HG02870 (cell line): ENCODE measurements around the gene GRID2.
"Not testable (repeated sequence)": the region's sequence is repeated elsewhere in the genome, so short reads cannot be mapped to it uniquely, and the experiment has no call there.

Experiments used
- ATAC-seq: cut with Tn5 transposase; IDR thresholded peaks from one replicate; pipeline ENCODE4 v1.9.1; 2021; ENCODE audit warnings: mild to moderate bottlenecking, moderate library complexity; ENCODE audit not compliant: unreplicated experiment

Gene GRID2

DNA sequence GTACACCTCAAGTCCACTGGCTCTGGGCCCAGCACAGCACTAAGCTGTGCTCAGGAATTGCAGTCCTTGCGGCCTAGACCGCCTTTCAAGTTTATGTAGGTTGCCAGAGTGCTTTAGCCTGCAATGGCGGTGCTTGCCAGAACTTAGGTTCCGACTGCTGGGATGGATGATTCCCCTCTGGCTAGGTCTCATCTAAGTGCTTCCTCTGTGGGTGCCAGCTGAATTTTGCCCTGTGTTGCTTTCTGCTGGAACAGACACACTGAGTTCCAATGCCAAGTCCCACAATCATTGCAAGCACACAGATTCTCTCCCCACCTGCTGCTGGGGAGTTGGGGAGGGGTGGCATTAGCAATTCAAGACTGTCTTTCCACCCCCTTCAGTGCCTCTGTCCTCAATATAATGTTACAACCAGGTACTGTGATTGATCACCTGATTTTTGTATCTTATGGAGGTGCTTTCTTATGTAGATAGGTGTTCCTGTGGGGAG, 129.5 kb downstream of the GRID2 start:
- ATAC-seq: no peak

DNA sequence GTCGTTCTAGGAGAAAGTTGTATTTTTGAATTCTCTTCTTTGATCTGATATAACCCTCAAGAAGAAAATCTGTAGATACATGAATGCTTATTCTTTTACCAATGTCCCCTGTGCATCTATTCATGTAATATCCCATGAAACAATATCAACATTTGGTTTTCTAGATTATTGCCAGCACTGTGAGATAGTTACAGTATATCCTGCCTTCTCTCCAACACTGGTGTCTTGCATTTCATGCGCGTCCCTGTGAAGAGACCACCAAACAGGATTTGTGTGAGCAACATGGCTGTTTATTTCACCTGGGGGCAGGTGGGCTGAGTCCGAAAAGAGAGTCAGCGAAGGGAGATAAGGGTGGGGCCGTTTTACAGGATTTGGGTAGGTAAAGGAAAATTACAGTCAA, 135.0 kb downstream of the GRID2 start:
- not testable (repeated sequence) for ATAC-seq

DNA sequence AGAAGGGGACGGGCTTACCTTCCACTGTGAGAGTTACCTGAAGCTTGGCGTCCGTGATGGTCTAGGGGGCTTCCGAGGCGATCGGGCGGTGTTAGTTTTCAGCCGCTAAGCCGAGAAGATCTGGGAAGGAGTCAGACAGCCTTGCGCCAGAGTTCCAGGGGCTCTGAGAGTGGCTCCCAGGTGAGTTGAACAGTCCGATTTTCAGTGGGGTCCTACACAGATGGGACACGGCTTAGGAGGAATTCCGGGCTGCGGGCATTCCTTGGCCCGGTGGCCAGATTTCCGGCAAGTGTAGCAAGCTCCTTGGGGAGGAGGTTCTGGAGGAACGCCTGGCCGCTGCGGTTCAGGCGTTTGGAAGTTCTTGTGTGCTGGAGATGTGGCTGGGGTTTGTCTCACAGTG, 138.4 kb downstream of the GRID2 start:
- not testable (repeated sequence) for ATAC-seq

DNA sequence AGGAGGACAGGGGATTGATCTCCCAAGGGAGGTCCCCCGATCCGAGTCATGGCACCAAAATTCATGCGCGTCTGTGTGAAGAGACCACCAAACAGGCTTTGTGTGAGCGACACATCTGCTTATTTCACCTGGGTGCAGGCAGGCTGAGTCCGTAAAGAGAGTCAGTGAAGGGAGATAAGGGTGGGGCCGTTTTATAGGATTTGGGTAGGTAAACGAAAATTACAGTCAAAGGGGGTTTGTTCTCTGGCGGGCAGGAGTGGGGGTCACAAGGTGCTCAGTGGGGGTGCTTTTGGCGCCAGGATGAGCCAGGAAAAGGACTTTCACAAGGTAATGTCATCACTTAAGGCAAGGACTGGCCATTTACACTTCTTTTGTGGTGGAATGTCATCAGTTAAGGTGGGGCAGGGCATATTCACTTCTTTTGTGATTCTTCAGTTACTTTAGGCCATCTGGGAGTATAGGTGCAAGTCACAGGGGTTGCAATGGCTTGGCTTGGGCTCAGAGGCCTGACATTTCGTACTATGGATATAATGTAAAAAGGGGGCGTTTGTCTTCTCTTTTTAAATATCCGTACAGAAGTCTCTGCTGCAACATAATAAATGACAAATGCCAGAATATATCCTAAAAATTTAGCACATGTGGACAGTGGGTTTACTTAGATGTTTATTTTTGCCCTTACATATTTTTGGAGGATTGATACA, 140.5 kb downstream of the GRID2 start:
- not testable (repeated sequence) for ATAC-seq

DNA sequence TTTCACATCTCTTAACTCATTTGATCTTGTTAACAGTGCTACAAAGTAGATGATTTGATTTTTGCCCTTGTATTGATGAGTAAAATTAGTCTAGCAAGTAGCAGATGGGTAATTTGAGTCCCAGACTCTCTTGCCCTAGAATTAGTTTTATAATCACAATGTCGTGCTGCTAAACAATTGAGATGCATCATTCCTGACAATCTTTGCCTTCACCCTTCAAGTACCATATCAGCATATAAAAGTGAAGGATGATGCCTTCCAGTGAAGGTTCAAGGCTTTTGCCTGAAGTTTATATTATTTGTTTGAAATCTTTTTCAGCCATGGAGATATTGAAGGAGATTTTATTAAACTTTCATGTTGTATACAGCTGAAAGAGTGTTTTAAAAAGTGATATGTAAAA, 141.4 kb downstream of the GRID2 start:
- ATAC-seq: no peak

DNA sequence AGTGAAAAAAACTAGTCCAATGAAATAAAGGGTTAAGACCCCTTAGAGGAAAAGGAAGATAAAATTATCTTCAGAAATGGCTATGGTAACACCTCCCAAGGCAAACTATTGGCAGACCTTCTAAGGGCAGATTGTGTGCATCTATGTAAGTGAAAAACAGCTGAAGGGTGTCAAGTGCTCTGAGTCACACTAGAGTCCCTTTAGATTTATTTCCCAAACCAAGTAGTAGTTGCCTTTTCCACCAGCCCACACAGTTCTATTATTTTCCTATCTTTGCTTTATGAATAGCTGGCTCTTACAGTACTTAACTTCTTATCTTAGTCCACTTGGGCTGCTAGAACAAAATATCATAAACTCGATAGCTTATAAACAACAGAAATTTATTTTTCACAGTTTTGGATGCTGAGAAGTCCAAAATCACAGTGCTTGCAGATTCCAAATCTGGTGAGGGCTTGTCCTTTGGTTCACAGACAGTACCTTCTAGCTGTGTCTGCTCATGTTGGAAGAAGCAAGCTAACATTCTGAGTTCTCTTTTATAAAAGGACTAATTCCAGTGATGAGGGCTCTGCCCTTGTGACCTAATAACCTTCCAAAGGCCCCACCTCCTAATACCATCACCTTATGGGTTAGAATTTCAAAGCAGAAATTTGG, 143.6 kb downstream of the GRID2 start:
- no peak for ATAC-seq

DNA sequence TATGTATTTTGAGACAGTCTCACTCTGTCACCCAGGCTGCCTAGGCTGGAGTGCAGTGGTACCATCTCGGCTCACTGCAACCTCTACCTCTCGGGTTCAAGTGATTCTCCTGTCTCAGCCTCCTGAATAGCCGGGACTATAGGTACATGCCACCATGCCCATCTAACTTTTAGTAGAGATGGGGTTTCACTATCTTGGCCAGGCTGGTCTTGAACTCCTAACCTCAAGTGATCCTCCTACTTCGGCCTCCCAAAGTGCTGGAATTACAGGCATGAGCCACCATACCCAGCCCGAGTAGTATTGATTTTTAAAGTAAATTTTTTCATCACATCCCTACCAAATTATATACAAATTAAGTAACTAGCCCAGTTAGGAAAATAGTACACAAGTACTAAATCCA, 144.4 kb downstream of the GRID2 start:
- not testable (repeated sequence) for ATAC-seq

DNA sequence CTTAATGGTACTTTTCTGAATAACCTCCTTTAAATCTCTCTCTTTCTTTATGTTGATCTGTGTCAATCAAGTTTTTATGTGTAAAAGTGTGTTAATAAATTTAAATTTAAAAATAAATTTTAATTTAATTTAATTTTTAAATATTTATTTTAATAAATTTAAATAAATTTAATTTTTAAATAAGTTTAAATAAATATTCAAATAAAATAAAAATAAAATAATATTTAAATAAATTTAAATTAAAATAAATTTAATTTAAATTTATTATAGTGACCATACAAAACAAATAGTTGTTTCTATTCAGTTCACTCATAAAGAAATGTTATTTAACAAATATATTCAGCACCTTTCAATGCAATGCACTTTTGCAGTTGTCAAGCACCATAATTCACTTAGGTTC, 146.9 kb downstream of the GRID2 start:
- ATAC-seq: no peak

DNA sequence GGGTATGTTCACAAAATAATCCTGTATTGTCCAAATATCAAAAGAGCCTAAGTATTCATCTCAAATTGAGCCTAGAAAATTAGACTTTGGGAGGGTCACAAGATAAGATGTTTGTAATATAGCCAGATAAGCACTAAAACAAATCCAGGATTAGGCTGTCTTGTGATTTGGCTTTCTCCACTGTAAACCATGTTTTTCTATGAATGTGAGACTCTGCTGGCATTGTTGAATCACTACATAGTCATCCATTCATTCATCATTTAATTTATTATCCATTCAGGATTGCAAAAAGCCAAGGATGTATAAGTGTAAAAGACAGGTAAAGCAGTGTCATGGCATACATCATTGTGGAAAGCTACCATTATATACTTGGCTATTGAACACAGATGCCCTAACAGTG, 148.0 kb downstream of the GRID2 start:
- ATAC-seq: no peak

DNA sequence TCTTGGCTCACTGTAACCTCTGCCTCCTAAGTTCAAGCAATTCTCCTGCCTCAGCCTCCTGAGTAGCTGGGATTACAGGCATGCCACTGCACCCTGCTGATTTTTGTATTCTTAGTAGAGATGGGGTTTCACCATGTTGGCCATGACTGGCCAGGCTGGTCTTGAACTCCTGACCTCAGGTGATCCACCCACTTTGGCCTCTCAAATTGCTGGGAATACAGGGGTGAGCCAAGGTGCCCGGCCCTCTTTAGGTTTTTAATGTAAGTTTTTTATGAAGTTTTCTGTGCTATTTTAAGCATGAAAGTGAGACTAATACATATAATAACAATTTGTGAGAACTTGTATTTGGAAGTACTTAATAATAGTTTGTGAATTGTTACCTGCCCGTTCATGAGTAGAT, 148.6 kb downstream of the GRID2 start:
- ATAC-seq: not testable (repeated sequence)

DNA sequence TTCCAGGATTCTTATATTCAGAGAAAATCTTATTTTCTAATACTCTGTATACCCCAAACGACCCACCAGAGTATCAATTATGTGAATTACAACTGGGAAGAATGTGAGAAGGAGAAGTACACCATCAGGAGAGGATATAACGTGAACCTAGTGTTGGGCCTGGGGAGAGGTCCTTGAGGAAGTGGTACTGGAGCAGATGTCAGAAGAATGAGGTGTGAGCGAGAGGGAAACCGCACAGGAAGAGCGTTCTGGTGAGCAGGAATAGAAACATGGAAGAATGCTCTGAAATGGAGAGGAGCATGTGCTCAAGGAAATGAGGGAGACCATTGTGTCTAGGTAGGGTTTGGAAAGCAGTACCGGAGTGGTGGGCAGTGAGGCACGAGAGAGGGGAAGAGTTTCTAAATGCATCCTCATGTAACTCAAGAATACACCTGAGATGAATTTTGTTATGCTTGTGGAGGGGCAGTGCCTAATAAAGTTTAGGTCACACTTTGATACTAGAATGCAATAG, 151.6 kb downstream of the GRID2 start:
- no peak for ATAC-seq

DNA sequence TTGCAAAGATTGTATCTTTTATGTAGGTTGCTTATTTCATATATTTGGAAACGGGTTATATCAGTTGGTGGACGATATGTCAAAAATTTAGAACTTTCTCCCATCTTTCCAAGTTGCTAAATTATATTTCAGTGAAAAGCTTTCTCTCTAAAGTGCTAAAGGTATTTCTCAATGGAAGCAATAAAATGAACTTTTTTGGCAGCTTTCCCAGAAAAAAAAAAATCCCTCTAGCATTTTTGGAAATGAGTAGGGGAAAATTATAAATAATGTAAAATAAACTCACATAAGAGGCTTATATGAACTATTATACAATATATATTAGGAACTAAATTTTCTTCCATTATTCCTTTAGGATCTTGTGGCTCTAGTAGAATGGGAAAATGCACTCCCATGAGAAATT, 152.2 kb downstream of the GRID2 start:
- no peak for ATAC-seq

DNA sequence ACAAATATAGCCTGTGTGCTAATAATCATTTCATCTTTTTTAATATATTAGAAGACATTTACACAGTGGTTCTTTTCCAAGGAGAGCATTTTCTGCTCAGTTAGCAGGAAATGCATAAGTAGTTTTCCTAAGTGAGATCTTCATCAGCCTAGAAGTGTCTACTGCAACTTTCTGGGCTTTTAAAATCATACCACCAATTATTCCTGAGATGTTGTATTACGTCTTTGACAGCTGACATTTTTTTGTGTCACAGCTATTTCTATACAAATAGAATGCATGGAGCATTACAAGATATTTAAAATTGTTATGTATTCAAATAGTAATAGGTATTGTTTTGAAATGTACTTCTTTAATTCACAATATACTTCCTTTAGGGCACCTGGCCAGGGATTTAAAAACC, 158.0 kb downstream of the GRID2 start:
- ATAC-seq: no peak

DNA sequence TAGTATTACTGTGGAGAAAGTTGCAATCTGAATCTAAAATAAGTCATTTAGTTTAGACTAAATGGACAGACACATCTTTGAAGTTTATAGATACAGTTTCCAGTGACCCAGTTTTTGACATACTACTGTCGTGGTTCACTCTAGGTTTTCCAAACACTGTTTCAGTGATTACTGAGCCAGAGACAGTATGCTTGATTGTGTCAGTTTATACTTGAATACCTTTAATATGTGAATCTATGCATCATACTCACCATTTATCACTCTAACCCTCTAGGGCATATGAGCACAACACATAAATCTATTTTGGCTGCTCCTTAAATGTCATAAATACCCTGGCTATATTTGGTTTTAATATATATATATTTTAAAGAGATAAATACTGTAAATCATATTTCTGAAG, 173.5 kb downstream of the GRID2 start:
- no peak for ATAC-seq

DNA sequence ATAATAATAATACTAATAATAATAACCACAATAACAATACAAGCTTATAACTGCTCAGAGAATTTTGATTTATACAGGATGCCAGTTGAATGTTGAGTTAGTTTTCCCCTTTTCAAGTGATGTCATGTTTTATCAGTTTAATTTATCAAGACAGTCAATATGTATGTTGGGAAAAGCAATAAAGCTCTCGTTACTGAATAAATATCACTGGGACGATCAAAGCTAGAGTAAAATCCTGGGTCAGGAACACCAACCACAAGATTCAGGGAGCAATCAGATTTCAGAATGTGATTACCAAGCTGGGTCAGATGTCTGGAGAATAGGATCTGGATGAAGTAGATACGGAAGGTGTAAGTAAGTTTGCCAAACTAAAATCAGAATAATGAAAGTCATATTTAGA, 179.6 kb downstream of the GRID2 start:
- ATAC-seq: no peak

DNA sequence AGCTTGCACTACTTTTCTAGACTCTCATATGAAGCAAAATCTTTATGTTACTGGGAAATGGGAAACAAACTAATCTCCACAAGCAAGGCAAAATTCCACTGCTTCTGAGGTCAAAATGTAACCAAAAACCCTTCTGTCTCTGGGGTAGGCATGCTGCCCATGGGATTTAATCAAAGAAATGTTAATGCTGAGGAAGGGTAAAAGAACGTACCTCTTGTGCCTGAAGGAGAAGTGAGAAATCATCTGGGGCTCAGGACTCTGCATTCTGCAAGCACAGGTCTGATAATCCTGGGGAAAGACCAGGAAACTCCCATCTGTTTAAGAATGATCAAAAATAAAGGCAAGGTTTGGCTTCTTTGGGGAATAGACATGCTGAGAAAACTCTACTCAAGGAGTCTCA, 184.7 kb downstream of the GRID2 start:
- no peak for ATAC-seq

DNA sequence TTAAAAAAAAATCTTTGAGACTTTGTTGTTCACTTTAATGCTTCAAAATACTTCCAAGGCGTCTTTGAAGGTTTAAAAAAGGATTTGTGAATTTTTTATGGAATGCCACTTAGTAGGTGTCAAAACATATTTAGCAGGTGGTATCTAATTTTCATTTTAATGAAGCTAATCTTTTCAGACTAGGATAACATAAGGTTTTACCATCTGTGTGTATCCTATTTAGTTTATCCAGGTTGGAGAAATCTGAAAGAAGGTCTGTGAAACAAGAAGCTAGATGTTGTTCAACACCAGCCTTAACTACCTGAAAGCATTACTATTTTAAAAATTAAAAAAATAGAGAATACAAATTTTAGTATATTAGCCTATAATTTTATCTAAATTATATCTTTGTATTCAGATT, 193.4 kb downstream of the GRID2 start:
- no peak for ATAC-seq

DNA sequence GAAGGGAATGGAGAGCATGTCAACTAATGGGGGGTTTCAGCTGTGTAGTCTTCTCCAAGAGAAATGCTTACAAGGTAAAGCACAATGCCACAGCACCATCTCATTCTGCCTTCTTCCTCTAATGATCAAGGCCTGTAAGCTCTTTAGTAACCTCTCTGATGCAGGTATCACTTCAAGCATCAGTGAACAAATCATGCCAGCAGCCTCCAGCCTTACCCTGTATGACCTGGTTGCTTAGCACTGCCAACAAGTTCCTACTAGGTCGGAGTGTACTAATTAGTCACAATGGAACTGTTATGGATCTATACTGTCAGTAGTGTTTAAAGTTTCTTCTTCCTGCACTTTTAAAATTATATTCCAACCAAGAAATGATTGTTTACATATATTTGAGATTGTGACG, 197.7 kb downstream of the GRID2 start:
- no peak for ATAC-seq

DNA sequence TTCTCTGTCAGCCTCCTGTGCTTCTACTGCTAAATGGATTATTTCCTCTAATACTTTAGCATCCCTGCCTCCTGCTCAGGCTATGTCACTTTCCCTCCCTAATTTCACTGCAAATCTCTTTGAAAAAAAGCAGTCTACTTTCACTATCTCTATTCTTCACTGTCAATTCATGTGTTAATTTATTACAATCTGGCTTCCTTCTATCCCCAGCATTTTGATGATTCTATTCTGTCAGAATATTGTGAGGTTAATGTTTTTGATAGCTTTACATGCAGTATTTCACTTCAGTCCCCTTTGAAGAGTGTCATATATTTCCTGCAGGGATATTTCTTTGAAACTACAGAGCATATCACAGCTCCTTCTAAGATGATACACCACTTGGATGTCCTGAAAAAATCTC, 203.2 kb downstream of the GRID2 start:
- no peak for ATAC-seq

DNA sequence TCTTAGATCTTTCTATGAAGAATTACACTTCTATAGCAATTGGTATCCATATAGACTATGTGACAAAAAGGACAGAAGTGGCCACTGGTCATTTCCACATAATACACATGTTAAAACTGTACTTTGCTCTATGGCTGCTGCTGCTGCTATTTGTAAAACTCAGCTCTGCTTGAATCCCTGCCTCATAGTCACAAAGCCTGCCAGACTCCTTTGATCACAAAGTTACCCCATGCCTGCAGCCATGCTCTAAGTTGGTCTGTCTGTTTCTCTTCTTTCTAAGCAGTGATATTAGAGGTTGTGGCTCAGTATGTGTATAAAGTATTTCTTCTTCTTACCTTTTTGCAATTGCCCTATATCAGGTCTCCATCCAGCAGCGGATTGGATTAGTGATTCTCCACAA, 210.9 kb downstream of the GRID2 start:
- no peak for ATAC-seq

DNA sequence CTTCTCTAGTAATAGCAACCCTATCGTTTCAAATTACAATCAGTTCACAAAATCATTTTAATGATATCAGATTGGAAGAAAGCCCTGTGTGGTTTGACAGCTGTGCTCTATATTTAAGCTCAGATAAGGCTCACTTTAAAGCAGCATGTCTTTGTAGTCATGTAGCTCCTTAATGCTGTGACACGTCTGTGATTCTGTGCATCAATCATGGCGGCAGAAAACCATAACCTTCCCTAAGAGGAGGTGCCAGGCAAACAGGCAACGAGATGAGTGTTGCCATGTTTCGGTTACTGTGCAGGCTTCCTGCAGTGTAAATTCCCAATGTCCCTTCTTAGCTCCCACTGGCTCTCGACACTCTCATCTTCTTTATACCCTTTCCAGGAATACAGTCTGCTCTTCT, 212.7 kb downstream of the GRID2 start:
- no peak for ATAC-seq

DNA sequence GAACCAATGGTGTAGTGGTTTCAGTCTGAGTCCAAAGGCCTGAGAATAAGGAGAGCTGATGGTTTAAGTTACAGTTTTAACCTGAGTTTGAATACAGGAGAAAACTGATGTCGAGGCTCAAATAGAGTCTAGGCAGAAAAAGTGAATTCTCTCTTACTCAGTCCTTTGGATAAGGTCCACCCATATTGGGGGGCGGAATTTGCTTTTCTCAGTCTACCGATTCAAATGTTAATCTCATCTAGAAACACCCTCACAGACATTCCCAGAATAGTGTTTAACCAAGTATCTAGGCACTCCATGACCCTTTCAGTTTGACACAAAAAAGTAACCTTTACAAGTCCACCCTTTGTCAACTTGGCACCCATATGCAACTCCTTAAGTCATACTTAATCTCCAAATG, 216.0 kb downstream of the GRID2 start:
- ATAC-seq: no peak

DNA sequence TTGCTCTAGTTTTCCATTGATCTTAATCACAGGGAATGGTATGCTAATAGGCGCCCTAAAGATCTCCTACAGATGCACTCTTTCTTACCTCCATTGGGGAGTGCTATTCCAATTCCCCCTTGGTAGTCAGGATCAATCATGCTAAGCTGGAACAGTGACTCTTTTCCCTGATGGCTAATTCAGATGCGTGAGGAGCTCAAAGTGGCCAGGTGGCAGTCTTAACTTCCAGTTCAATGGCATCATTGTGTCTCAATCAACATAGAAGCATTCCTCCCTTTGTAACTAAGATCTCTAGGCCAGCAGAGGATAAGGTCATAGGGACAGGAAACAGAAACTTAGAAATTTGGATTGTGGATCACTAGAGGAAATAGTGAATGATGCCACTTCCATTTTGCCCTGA, 216.8 kb downstream of the GRID2 start:
- ATAC-seq: no peak
